Measurements from ENCODE around the gene THSD4.

THSD4 gene

DNA sequence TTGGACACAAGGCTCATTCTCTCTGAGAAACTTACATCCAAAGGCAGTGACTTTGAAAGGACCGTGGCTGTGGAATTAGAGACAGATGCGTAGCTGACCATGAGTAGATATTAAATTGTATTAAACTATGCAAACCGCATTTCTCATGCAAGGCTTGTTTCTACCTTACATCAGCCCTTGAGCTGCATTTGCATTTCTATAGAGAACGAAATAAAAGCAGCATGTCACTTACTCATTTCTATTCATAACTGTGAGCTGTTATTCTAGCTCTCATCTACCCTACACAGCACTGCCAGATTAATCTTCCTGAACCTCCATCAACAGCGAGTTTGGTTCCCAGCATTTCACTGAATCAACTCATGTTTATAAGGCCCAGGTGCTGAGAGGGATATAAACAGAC lies 72.3 kb downstream of the THSD4 start:
- Histone ChIP-seq H3K4me1 (ENCODE audit: insufficient read depth, low read length, severe bottlenecking) (no peaks in the 10 kb centered on the region), H3K27ac (ENCODE audit: low read depth, low read length, poor library complexity, severe bottlenecking) (no peak overlapping the region), H2AFZ (ENCODE audit: low read length) (no peak overlapping the region), H3K36me3 (ENCODE audit: insufficient read depth, low read length) (no peaks in the 10 kb centered on the region), H4K20me1 (ENCODE audit: insufficient read depth, low read length) (no peaks in the 10 kb centered on the region), H3K9me2 (ENCODE audit: low read depth, low read length) (no peaks in the 10 kb centered on the region), H3K79me2 (ENCODE audit: insufficient read depth, low read length) (no peaks in the 10 kb centered on the region), H3K9ac (ENCODE audit: low read length) (no peak overlapping the region), H3K9me3 (ENCODE audit: low read length) (no peaks in the 10 kb centered on the region), H3K4me2 (ENCODE audit: low read length) (no peak overlapping the region), H3K4me3 (ENCODE audit: low read depth, low read length, poor library complexity, severe bottlenecking) (no peak overlapping the region), H3K27me3 (ENCODE audit: insufficient read depth, low read length) (no peaks in the 10 kb centered on the region), H3F3A (ENCODE audit: insufficient read depth, low read length) (no peaks in the 10 kb centered on the region)
- no peak for TF ChIP-seq EZH2 (IDR thresholded peaks at IDR 0.05; ENCODE audit: borderline replicate concordance, low read length)
- TF ChIP-seq, protein P1, sequence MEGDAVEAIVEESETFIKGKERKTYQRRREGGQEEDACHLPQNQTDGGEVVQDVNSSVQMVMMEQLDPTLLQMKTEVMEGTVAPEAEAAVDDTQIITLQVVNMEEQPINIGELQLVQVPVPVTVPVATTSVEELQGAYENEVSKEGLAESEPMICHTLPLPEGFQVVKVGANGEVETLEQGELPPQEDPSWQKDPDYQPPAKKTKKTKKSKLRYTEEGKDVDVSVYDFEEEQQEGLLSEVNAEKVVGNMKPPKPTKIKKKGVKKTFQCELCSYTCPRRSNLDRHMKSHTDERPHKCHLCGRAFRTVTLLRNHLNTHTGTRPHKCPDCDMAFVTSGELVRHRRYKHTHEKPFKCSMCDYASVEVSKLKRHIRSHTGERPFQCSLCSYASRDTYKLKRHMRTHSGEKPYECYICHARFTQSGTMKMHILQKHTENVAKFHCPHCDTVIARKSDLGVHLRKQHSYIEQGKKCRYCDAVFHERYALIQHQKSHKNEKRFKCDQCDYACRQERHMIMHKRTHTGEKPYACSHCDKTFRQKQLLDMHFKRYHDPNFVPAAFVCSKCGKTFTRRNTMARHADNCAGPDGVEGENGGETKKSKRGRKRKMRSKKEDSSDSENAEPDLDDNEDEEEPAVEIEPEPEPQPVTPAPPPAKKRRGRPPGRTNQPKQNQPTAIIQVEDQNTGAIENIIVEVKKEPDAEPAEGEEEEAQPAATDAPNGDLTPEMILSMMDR (IDR thresholded peaks at IDR 0.05; ENCODE audit: low read length), result no peak

DNA sequence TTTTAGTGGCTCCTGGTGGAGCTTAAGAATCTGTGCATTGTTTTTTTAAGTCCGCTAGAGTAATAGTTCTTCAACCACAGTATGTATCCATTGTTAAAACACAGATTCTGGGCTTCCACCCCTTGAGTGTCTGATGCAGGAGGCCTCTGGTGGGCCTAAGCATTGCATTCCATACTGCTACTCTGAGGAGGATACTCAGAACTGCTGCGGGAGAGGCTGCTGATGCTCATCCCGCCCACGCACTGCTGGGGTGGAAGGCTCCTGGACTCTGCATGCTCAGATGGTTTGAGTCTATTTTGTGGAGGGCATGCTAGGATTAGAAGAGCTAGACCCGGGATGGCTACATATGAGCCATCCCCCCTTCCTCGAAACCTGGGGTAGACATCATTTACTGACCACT lies 74.4 kb downstream of the THSD4 start:
- Histone ChIP-seq H3F3A (ENCODE audit: insufficient read depth, low read length) (no peaks in the 10 kb centered on the region), H3K4me1 (ENCODE audit: insufficient read depth, low read length, severe bottlenecking) (no peaks in the 10 kb centered on the region), H3K4me3 (ENCODE audit: low read depth, low read length, poor library complexity, severe bottlenecking) (no peak overlapping the region), H3K9ac (ENCODE audit: low read length) (no peak overlapping the region), H4K20me1 (ENCODE audit: insufficient read depth, low read length) (no peaks in the 10 kb centered on the region), H3K9me2 (ENCODE audit: low read depth, low read length) (no peaks in the 10 kb centered on the region), H3K4me2 (ENCODE audit: low read length) (no peak overlapping the region), H3K36me3 (ENCODE audit: insufficient read depth, low read length) (no peaks in the 10 kb centered on the region), H3K27me3 (ENCODE audit: insufficient read depth, low read length) (no peaks in the 10 kb centered on the region), H3K27ac (ENCODE audit: low read depth, low read length, poor library complexity, severe bottlenecking) (no peak overlapping the region), H3K9me3 (ENCODE audit: low read length) (no peaks in the 10 kb centered on the region), H2AFZ (ENCODE audit: low read length) (no peak overlapping the region), H3K79me2 (ENCODE audit: insufficient read depth, low read length) (no peaks in the 10 kb centered on the region)
- TF ChIP-seq EZH2 (IDR thresholded peaks at IDR 0.05; ENCODE audit: borderline replicate concordance, low read length), result no peak
- TF ChIP-seq, protein P1 (IDR thresholded peaks at IDR 0.05; ENCODE audit: low read length), result no peak

GRCh38 chr15:71191296-71191695 lies 76.0 kb downstream of the THSD4 start:
- Histone ChIP-seq H3K27me3 (ENCODE audit: insufficient read depth, low read length) (no peaks in the 10 kb centered on the region), H3K4me3 (ENCODE audit: low read depth, low read length, poor library complexity, severe bottlenecking) (no peak overlapping the region), H3K4me1 (ENCODE audit: insufficient read depth, low read length, severe bottlenecking) (no peaks in the 10 kb centered on the region), H2AFZ (ENCODE audit: low read length) (no peak overlapping the region), H4K20me1 (ENCODE audit: insufficient read depth, low read length) (no peaks in the 10 kb centered on the region), H3K27ac (ENCODE audit: low read depth, low read length, poor library complexity, severe bottlenecking) (no peak overlapping the region), H3F3A (ENCODE audit: insufficient read depth, low read length) (no peaks in the 10 kb centered on the region), H3K9me3 (ENCODE audit: low read length) (no peaks in the 10 kb centered on the region), H3K9ac (ENCODE audit: low read length) (no peak overlapping the region), H3K79me2 (ENCODE audit: insufficient read depth, low read length) (no peaks in the 10 kb centered on the region), H3K9me2 (ENCODE audit: low read depth, low read length) (no peaks in the 10 kb centered on the region), H3K36me3 (ENCODE audit: insufficient read depth, low read length) (no peaks in the 10 kb centered on the region), H3K4me2 (ENCODE audit: low read length) (no peak overlapping the region)
- no peak for TF ChIP-seq EZH2 (IDR thresholded peaks at IDR 0.05; ENCODE audit: borderline replicate concordance, low read length)
- TF ChIP-seq, protein P1 (IDR thresholded peaks at IDR 0.05; ENCODE audit: low read length), result no peak
